ENCODE measurements around the gene ZNF683.
"Not testable (repeated sequence)": the region's sequence is repeated elsewhere in the genome, so short reads cannot be mapped to it uniquely, and the experiment has no call there.

Gene ZNF683

GRCh38 chr1:26335774-26336476, 36.6 kb downstream of the ZNF683 start:
- no peak for DNase-seq

GRCh38 chr1:26333312-26333711, 39.2 kb downstream of the ZNF683 start:
- not testable (repeated sequence) for DNase-seq

- no peak for DNase-seq
These were observed 42.3 kb downstream of the ZNF683 start for GRCh38 chr1:26330276-26330675.

- DNase-seq: not testable (repeated sequence)
These were observed 43.2 kb downstream of the ZNF683 start for GRCh38 chr1:26329380-26329779.

GRCh38 chr1:26328597-26328996, 44.0 kb downstream of the ZNF683 start:
- no peak for DNase-seq

GRCh38 chr1:26327956-26328362, 44.6 kb downstream of the ZNF683 start:
- DNase-seq: no peak

GRCh38 chr1:26324550-26324949, 48.0 kb downstream of the ZNF683 start:
- no peak for DNase-seq

GRCh38 chr1:26323382-26323781, 49.2 kb downstream of the ZNF683 start:
- no peak for DNase-seq

- no peak for DNase-seq
These were observed 50.6 kb downstream of the ZNF683 start for GRCh38 chr1:26322042-26322331.

GRCh38 chr1:26321315-26322041, 51.1 kb downstream of the ZNF683 start:
- DNase-seq: peak; percentile 84 to 98 (median 88)

GRCh38 chr1:26320896-26321295, 51.7 kb downstream of the ZNF683 start:
- no peak for DNase-seq

GRCh38 chr1:26318338-26319064, 54.0 kb downstream of the ZNF683 start:
- no peak for DNase-seq

- DNase-seq: peak in 3 of 4 experiments; percentile 20 to 57 (median 43)
These were observed 54.8 kb downstream of the ZNF683 start, which contains the start of gene CD52 for GRCh38 chr1:26317612-26318337. CD52 (plus strand) TSS chr1:26317958; CDS start chr1:26318018, 60 bp downstream.

GRCh38 chr1:26317146-26317545, 55.4 kb downstream of the ZNF683 start:
- DNase-seq: no peak

GRCh38 chr1:26315874-26316850, 56.4 kb downstream of the ZNF683 start:
- DNase-seq: no peak

GRCh38 chr1:26314501-26314900, 58.0 kb downstream of the ZNF683 start:
- no peak for DNase-seq

Data from activated CD4-positive, CD25-positive, alpha-beta regulatory T cell (primary cell).